Lower lobe of right lung (tissue), 2 donors: Measurements from ENCODE around the gene CEP72. TPM values are rescaled to one million over a fixed set of nuclear protein-coding genes. Genes with fewer than 3 reads are reported as not detected.

Experiments
- ATAC-seq, 2 donors: fragments of 200-7000 bp; cut with Tn5 transposase; one replicate each; pipeline ENCODE4 v1.9.1; 2020 to 2022; ENCODE audit warnings: mild to moderate bottlenecking in 2 of 2, moderate library complexity in 2 of 2
- DNase-seq: peaks from one replicate; pipeline ENCODE4 v3.0.0-alpha.2; 2020
- H3K27ac ChIP-seq: fragments of 200-600 bp; one replicate; pipeline ENCODE4 v1.8.0; 2022
- H3K27me3 ChIP-seq: fragments of 200-600 bp; one replicate; pipeline ENCODE4 v1.8.0; 2022; ENCODE audit warnings: low read depth
- H3K36me3 ChIP-seq: fragments of 200-600 bp; one replicate; pipeline ENCODE4 v1.8.0; 2022; ENCODE audit warnings: mild to moderate bottlenecking
- H3K4me1 ChIP-seq: fragments of 200-600 bp; one replicate; pipeline ENCODE4 v1.8.0; 2022
- H3K4me3 ChIP-seq: fragments of 200-600 bp; one replicate; pipeline ENCODE4 v1.8.0; 2022; ENCODE audit warnings: mild to moderate bottlenecking
- H3K9me3 ChIP-seq: fragments of 200-600 bp; one replicate; pipeline ENCODE4 v1.8.0; 2022
- CTCF ChIP-seq: fragments of 200-600 bp; IDR thresholded peaks from one replicate; pipeline ENCODE4 v1.8.0; 2022; ENCODE audit warnings: antibody characterized with exemption, mild to moderate bottlenecking
- intact Hi-C: fragments of 100-400 bp; cut with DNase I; formaldehyde crosslinking; loops from one replicate; pipeline ENCODE4 v1.11.0; 2022
- total RNA-seq: library from RNA; stranded (reverse); fragmentation: NEBNext Ultra II Directional; extraction: Animal tissue kit (Norgen Biotek cat#: 25700); gene quantifications from one replicate; pipeline ENCODE4 v1.2.1, GENCODE V29; 2021
- donor health status: DM: no; HTN: yes; CAD: no; lungs with severe emphysema.

The CEP72 gene
- total RNA-seq, 1 donor from 2014 or later = 10.6 TPM

- Histone ChIP-seq H3K27ac (peak overlapping the region; percentile 71), H3K4me3 (peak overlapping the region; percentile 92), H3K4me1 (peaks cover 12% of the 10 kb centered on the region), H3K9me3 (no peaks in the 10 kb centered on the region), H3K36me3 (no peaks in the 10 kb centered on the region), H3K27me3 (peaks cover 7% of the 10 kb centered on the region)
- intact Hi-C loops = no loop called here
- TF ChIP-seq CTCF = no peak
- ATAC-seq (peak; percentile 37 to 43), DNase-seq (no peak)
Observed at GRCh38 chr5:612498-613424, 621 bp downstream of the CEP72 start.

- H3K27me3 ChIP-seq = no peaks in the 10 kb centered on the region
- DNase-seq (peak; percentile 32), ATAC-seq (no peak)
- H3K4me3 ChIP-seq = no peak overlapping the region
- peaks cover 12% of the 10 kb centered on the region for H3K4me1 ChIP-seq
- H3K27ac ChIP-seq = no peak overlapping the region
- TF ChIP-seq CTCF = no peak
- intact Hi-C loops = no loop called here
- H3K9me3 ChIP-seq = no peaks in the 10 kb centered on the region
- H3K36me3 ChIP-seq = peaks cover 25% of the 10 kb centered on the region
Observed at GRCh38 chr5:616484-617039, 4.4 kb downstream of the CEP72 start.

- no peak for TF ChIP-seq CTCF
- no peaks in the 10 kb centered on the region for H3K9me3 ChIP-seq
- DNase-seq = no peak
- H3K4me1 ChIP-seq = peaks cover 9% of the 10 kb centered on the region
- H3K27me3 ChIP-seq = no peaks in the 10 kb centered on the region
- no peak overlapping the region for H3K27ac ChIP-seq
- H3K36me3 ChIP-seq = peaks cover 25% of the 10 kb centered on the region
- ATAC-seq = no peak
- intact Hi-C loops = no loop called here
- H3K4me3 ChIP-seq = no peak overlapping the region
Observed at GRCh38 chr5:617896-618295, 5.8 kb downstream of the CEP72 start.

- Histone ChIP-seq H3K9me3 (no peaks in the 10 kb centered on the region), H3K27ac (no peak overlapping the region), H3K27me3 (no peaks in the 10 kb centered on the region), H3K4me3 (no peak overlapping the region), H3K36me3 (peaks cover 25% of the 10 kb centered on the region), H3K4me1 (peaks cover 4% of the 10 kb centered on the region)
- TF ChIP-seq CTCF = no peak
- ATAC-seq (no peak), DNase-seq (no peak)
- intact Hi-C loops = no loop called here
Observed at GRCh38 chr5:618450-618849, 6.3 kb downstream of the CEP72 start.

GRCh38 chr5:619444-619843 is 7.3 kb downstream of the CEP72 start:
- no peak overlapping the region for H3K27ac ChIP-seq
- no peak for TF ChIP-seq CTCF

More at GRCh38 chr5:619444-619843, 7.3 kb downstream of the CEP72 start:
- peaks cover 32% of the 10 kb centered on the region for H3K36me3 ChIP-seq
- peak; percentile 30 for DNase-seq
- no peak for ATAC-seq
- H3K4me1 ChIP-seq = no peaks in the 10 kb centered on the region
- H3K4me3 ChIP-seq = no peak overlapping the region
- no peaks in the 10 kb centered on the region for H3K9me3 ChIP-seq
- H3K27me3 ChIP-seq = no peaks in the 10 kb centered on the region
- intact Hi-C loops = no loop called here
